Keratinocyte (primary cell): ENCODE data around the gene C8B. TPM values are rescaled to one million over a fixed set of nuclear protein-coding genes. Genes with fewer than 3 reads are reported as not detected.

Experiments used
- DNase-seq: peaks from one replicate; pipeline ENCODE4 v3.0.0-alpha.2; 2011; ENCODE audit warnings: low read depth, missing footprints, low spot score
- FAIRE-seq: peaks from 2 replicates; lab custom pipeline; 2011; peaks lifted over from hg19 to GRCh38; lab: Jason Lieb, UNC
- H2AFZ ChIP-seq: 2 replicates; pipeline ENCODE4 v1.6.0; 2012; ENCODE audit warnings: low read length, control low read depth, inconsistent platforms; ENCODE audit not compliant: control insufficient read depth
- H3K27ac ChIP-seq: 2 replicates; pipeline ENCODE4 v1.5.1; 2011; ENCODE audit warnings: low read length; ENCODE audit not compliant: control insufficient read depth, insufficient read depth
- H3K27me3 ChIP-seq: 3 replicates; pipeline ENCODE4 v1.6.0; 2011; ENCODE audit warnings: low read length; ENCODE audit not compliant: control insufficient read depth, insufficient read depth; ENCODE audit errors: extremely low read depth
- H3K36me3 ChIP-seq, 2 experiments: 2 replicates in 1 of 2; 3 replicates in 1 of 2; pipeline ENCODE4 v1.5.1; 2011; ENCODE audit warnings: low read length in 2 of 2, mild to moderate bottlenecking in 1 of 2; ENCODE audit not compliant: control insufficient read depth in 2 of 2, insufficient read depth in 2 of 2; ENCODE audit errors: extremely low read depth in 1 of 2
- H3K4me1 ChIP-seq: 3 replicates; pipeline ENCODE4 v1.5.1; 2011; ENCODE audit warnings: low read length; ENCODE audit not compliant: control insufficient read depth, insufficient read depth; ENCODE audit errors: extremely low read depth
- H3K4me2 ChIP-seq: 3 replicates; pipeline ENCODE4 v1.6.0; 2011; ENCODE audit warnings: low read depth, low read length; ENCODE audit not compliant: control insufficient read depth, insufficient read depth; ENCODE audit errors: extremely low read depth
- H3K4me3 ChIP-seq, 3 experiments: fragments of 200-600 bp in 1 of 3; sonication (generic) in 1 of 3; 2 replicates in 2 of 3; 3 replicates in 1 of 3; pipeline ENCODE4 v1.5.1; 2011 to 2016; ENCODE audit warnings: low read length in 3 of 3, mild to moderate bottlenecking in 3 of 3, control low read depth in 2 of 3, inconsistent platforms in 1 of 3, low read depth in 1 of 3, mixed read lengths in 1 of 3, mixed run types in 1 of 3, moderate library complexity in 1 of 3; ENCODE audit not compliant: control insufficient read depth in 2 of 3, insufficient read depth in 2 of 3; ENCODE audit errors: extremely low read depth in 1 of 3
- H3K79me2 ChIP-seq: 2 replicates; pipeline ENCODE4 v1.6.0; 2012; ENCODE audit warnings: low read length; ENCODE audit not compliant: control insufficient read depth, insufficient read depth
- H3K9ac ChIP-seq: 3 replicates; pipeline ENCODE4 v1.6.0; 2011; ENCODE audit warnings: low read length; ENCODE audit not compliant: control insufficient read depth, insufficient read depth; ENCODE audit errors: extremely low read depth
- H3K9me1 ChIP-seq: 3 replicates; pipeline ENCODE4 v1.6.0; 2011; ENCODE audit warnings: low read length; ENCODE audit not compliant: control insufficient read depth, insufficient read depth; ENCODE audit errors: extremely low read depth
- H3K9me3 ChIP-seq: 2 replicates; pipeline ENCODE4 v1.5.1; 2012; ENCODE audit warnings: low read depth, low read length; ENCODE audit not compliant: control insufficient read depth
- H4K20me1 ChIP-seq: 3 replicates; pipeline ENCODE4 v1.6.0; 2011; ENCODE audit warnings: low read length; ENCODE audit not compliant: control insufficient read depth, insufficient read depth; ENCODE audit errors: extremely low read depth
- CTCF ChIP-seq, 3 experiments: IDR thresholded peaks in 1 of 3; conservative IDR thresholded peaks in 1 of 3; optimal IDR thresholded peaks in 1 of 3; 2 replicates in 2 of 3; 3 replicates in 1 of 3; pipeline versions ENCODE3 to v1.5.1; 2011; ENCODE audit warnings: low read length in 3 of 3, mild to moderate bottlenecking in 3 of 3, moderate library complexity in 2 of 3, control low read depth in 1 of 3, inconsistent platforms in 1 of 3; ENCODE audit not compliant: insufficient read depth in 2 of 3; ENCODE audit errors: extremely low read depth in 1 of 3
- EZH2 ChIP-seq: IDR thresholded peaks from one replicate; pipeline ENCODE4 v1.6.1; 2012; ENCODE audit warnings: inconsistent platforms, mild to moderate bottlenecking, low read length, moderate library complexity
- dilution Hi-C: fragments of 300-500 bp; cut with MboI; formaldehyde crosslinking; loops from one replicate; pipeline ENCODE4 v1.7.0; 2020; ENCODE audit warnings: low sequenced_read_pairs; ENCODE audit not compliant: extremely low pct_ligation_motif_present
- polyA plus RNA-seq, 5 experiments: library from polyadenylated mRNA; depleted of rRNA in 3 of 5; stranded (reverse) in 3 of 5; stranded (forward) in 1 of 5; unstranded in 1 of 5; fragments of >200 nt; gene quantifications; 1 replicate in 1 of 5; 2 replicates in 3 of 5; 3 replicates in 1 of 5; pipeline versions ENCODE4 v1.2.1 to v1.2.3, GENCODE V29; 2011 to 2012; ENCODE audit warnings: missing spikeins in 2 of 5, low read depth in 1 of 5, low replicate concordance in 1 of 5

Gene C8B
- polyA plus RNA-seq, 1 donor (not counting 4 experiments of a cell fraction or from before 2014, with no cell fraction given), result 0.04 TPM

- no peaks in the 10 kb centered on the region for H3K9me3 ChIP-seq
- H2AFZ ChIP-seq, result no peak overlapping the region
- no peaks in the 10 kb centered on the region for H3K9me1 ChIP-seq
- TF ChIP-seq EZH2, result no peak
- no peak for TF ChIP-seq CTCF (optimal IDR thresholded peaks at IDR 0.05 in 1 of 3, IDR thresholded peaks at IDR 0.05 in 1 of 3, conservative IDR thresholded peaks at IDR 0.05 in 1 of 3; ENCODE audit: extremely low read depth in 1 of 3, insufficient read depth in 2 of 3, low read length in 3 of 3)
- no peaks in the 10 kb centered on the region for H4K20me1 ChIP-seq
- H3K4me2 ChIP-seq, result no peak overlapping the region
- no peak overlapping the region for H3K4me3 ChIP-seq
- H3K79me2 ChIP-seq, result no peaks in the 10 kb centered on the region
- H3K27me3 ChIP-seq, result no peaks in the 10 kb centered on the region
- H3K9ac ChIP-seq, result no peak overlapping the region
- H3K36me3 ChIP-seq, result no peaks in the 10 kb centered on the region
- FAIRE-seq (no peak), DNase-seq (no peak)
- no peak overlapping the region for H3K27ac ChIP-seq
- dilution Hi-C loops, result no loop called here
- H3K4me1 ChIP-seq, result no peaks in the 10 kb centered on the region
These were observed 55.3 kb downstream of the C8B start for GRCh38 chr1:56910441-56910985.

GRCh38 chr1:56908619-56909221 is 57.1 kb downstream of the C8B start:
- Histone ChIP-seq H3K4me2 (no peak overlapping the region), H3K9me3 (no peaks in the 10 kb centered on the region), H3K27ac (no peak overlapping the region), H3K79me2 (no peaks in the 10 kb centered on the region), H3K27me3 (no peaks in the 10 kb centered on the region), H4K20me1 (no peaks in the 10 kb centered on the region), H3K36me3 (no peaks in the 10 kb centered on the region), H3K9me1 (no peaks in the 10 kb centered on the region), H3K9ac (no peak overlapping the region), H3K4me3 (no peak overlapping the region), H2AFZ (no peak overlapping the region), H3K4me1 (no peaks in the 10 kb centered on the region)
- dilution Hi-C loops, result no loop called here
- FAIRE-seq, result no peak
- no peak for DNase-seq
- TF ChIP-seq EZH2, result no peak
- TF ChIP-seq CTCF (optimal IDR thresholded peaks at IDR 0.05 in 1 of 3, IDR thresholded peaks at IDR 0.05 in 1 of 3, conservative IDR thresholded peaks at IDR 0.05 in 1 of 3; ENCODE audit: extremely low read depth in 1 of 3, insufficient read depth in 2 of 3, low read length in 3 of 3), result no peak
